NCI-H2029 (cell line): Measurements from ENCODE around the gene RPL10A.
"Not testable (repeated sequence)": the region's sequence is repeated elsewhere in the genome, so short reads cannot be mapped to it uniquely, and the experiment has no call there.

Source experiments
- DNase-seq: peaks from one replicate; lab custom pipeline; 2025; lab: John Stamatoyannopoulos, UW

Gene RPL10A

GRCh38 chr6:35468181-35468979, at the start of gene RPL10A:
RPL10A (plus strand) TSS chr6:35468401; CDS start chr6:35468435, 34 bp downstream.
- peak; percentile 95 for DNase-seq

- DNase-seq = no peak
Measured at GRCh38 chr6:35419417-35419816, 48.8 kb upstream of the RPL10A start.

- DNase-seq = no peak
Measured at GRCh38 chr6:35419961-35420360, 48.2 kb upstream of the RPL10A start.

GRCh38 chr6:35425284-35425683, 42.9 kb upstream of the RPL10A start:
- DNase-seq = no peak

GRCh38 chr6:35426074-35426473, 42.1 kb upstream of the RPL10A start:
- DNase-seq = no peak

GRCh38 chr6:35427435-35427834, 40.8 kb upstream of the RPL10A start:
- no peak for DNase-seq

- DNase-seq = no peak
Measured at GRCh38 chr6:35427851-35428321, 40.3 kb upstream of the RPL10A start.

GRCh38 chr6:35428421-35429149, 39.6 kb upstream of the RPL10A start:
- DNase-seq = no peak

GRCh38 chr6:35429463-35429862, 38.7 kb upstream of the RPL10A start:
- DNase-seq = no peak

- no peak for DNase-seq
Measured at GRCh38 chr6:35432291-35432690, 35.9 kb upstream of the RPL10A start.

GRCh38 chr6:35432702-35433101, 35.5 kb upstream of the RPL10A start:
- not testable (repeated sequence) for DNase-seq

- no peak for DNase-seq
Measured at GRCh38 chr6:35435074-35435837, 32.9 kb upstream of the RPL10A start.

- DNase-seq = no peak
Measured at GRCh38 chr6:35436071-35436857, 31.9 kb upstream of the RPL10A start.

- not testable (repeated sequence) for DNase-seq
Measured at GRCh38 chr6:35438378-35439065, 29.7 kb upstream of the RPL10A start.

- no peak for DNase-seq
Measured at GRCh38 chr6:35439308-35439707, 28.9 kb upstream of the RPL10A start.

- DNase-seq = no peak
Measured at GRCh38 chr6:35441205-35441604, 27.0 kb upstream of the RPL10A start.

GRCh38 chr6:35441642-35442041, 26.6 kb upstream of the RPL10A start:
- DNase-seq = no peak

GRCh38 chr6:35442693-35443092, 25.5 kb upstream of the RPL10A start:
- no peak for DNase-seq

- no peak for DNase-seq
Measured at GRCh38 chr6:35443341-35444030, 24.7 kb upstream of the RPL10A start.

GRCh38 chr6:35445691-35446090, 22.5 kb upstream of the RPL10A start:
- DNase-seq = no peak
